GM18520 (cell line): ENCODE measurements around the gene SPATA13.

ENCODE experiments used
- ATAC-seq: cut with Tn5 transposase; IDR thresholded peaks from one replicate; pipeline ENCODE4 v1.9.1; 2021; ENCODE audit not compliant: unreplicated experiment

SPATA13 gene

GRCh38 chr13:24160458-24161009, at the start of gene SPATA13:
TSS of gene SPATA13 (plus strand) at chr13:24160720. CDS start at chr13:24222930, 62,210 bp downstream.
- peak; percentile 53 for ATAC-seq

- ATAC-seq, result no peak
These were observed 47.7 kb upstream of the SPATA13 start for GRCh38 chr13:24112791-24113190.

- ATAC-seq, result no peak
These were observed 44.8 kb upstream of the SPATA13 start for GRCh38 chr13:24115671-24116070.

GRCh38 chr13:24116131-24116530, 44.4 kb upstream of the SPATA13 start:
- no peak for ATAC-seq

GRCh38 chr13:24118576-24118975, 41.9 kb upstream of the SPATA13 start:
- ATAC-seq, result no peak

GRCh38 chr13:24119626-24120508, 40.7 kb upstream of the SPATA13 start:
- ATAC-seq, result no peak

- peak; percentile 39 for ATAC-seq
These were observed 38.5 kb upstream of the SPATA13 start for GRCh38 chr13:24122045-24122444.

- ATAC-seq, result no peak
These were observed 38.0 kb upstream of the SPATA13 start for GRCh38 chr13:24122569-24122968.

- no peak for ATAC-seq
These were observed 36.8 kb upstream of the SPATA13 start for GRCh38 chr13:24123761-24124160.

GRCh38 chr13:24124789-24125476, 35.6 kb upstream of the SPATA13 start:
- peak; percentile 78 for ATAC-seq

GRCh38 chr13:24127116-24127631, 33.3 kb upstream of the SPATA13 start:
- ATAC-seq, result peak; percentile 69

- ATAC-seq, result no peak
These were observed 32.4 kb upstream of the SPATA13 start for GRCh38 chr13:24128112-24128511.

GRCh38 chr13:24128962-24129361, 31.6 kb upstream of the SPATA13 start:
- ATAC-seq, result no peak

- ATAC-seq, result no peak
These were observed 30.4 kb upstream of the SPATA13 start for GRCh38 chr13:24129914-24130774.

- no peak for ATAC-seq
These were observed 28.8 kb upstream of the SPATA13 start for GRCh38 chr13:24131749-24132148.

- ATAC-seq, result no peak
These were observed 27.3 kb upstream of the SPATA13 start for GRCh38 chr13:24133021-24133795.

GRCh38 chr13:24134231-24134630, 26.3 kb upstream of the SPATA13 start:
- no peak for ATAC-seq

GRCh38 chr13:24134757-24135156, 25.8 kb upstream of the SPATA13 start:
- ATAC-seq, result no peak

GRCh38 chr13:24135674-24136300, 24.7 kb upstream of the SPATA13 start:
- ATAC-seq, result no peak
